Smooth muscle cell of the pulmonary artery (primary cell): ENCODE data around the gene BCAN. TPM values are rescaled to one million over a fixed set of nuclear protein-coding genes. Genes with fewer than 3 reads are reported as not detected.

Experiments used
- total RNA-seq: library from RNA; depleted of rRNA; stranded (reverse); fragments of >200 nt; gene quantifications from 2 replicates; pipeline ENCODE4 v1.2.3, GENCODE V29; 2014

Gene BCAN, protein sequence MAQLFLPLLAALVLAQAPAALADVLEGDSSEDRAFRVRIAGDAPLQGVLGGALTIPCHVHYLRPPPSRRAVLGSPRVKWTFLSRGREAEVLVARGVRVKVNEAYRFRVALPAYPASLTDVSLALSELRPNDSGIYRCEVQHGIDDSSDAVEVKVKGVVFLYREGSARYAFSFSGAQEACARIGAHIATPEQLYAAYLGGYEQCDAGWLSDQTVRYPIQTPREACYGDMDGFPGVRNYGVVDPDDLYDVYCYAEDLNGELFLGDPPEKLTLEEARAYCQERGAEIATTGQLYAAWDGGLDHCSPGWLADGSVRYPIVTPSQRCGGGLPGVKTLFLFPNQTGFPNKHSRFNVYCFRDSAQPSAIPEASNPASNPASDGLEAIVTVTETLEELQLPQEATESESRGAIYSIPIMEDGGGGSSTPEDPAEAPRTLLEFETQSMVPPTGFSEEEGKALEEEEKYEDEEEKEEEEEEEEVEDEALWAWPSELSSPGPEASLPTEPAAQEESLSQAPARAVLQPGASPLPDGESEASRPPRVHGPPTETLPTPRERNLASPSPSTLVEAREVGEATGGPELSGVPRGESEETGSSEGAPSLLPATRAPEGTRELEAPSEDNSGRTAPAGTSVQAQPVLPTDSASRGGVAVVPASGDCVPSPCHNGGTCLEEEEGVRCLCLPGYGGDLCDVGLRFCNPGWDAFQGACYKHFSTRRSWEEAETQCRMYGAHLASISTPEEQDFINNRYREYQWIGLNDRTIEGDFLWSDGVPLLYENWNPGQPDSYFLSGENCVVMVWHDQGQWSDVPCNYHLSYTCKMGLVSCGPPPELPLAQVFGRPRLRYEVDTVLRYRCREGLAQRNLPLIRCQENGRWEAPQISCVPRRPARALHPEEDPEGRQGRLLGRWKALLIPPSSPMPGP
- total RNA-seq = not detected in 2 replicates

GRCh38 chr1:156641761-156642264, at the start of gene BCAN:
Gene BCAN, plus strand, starts transcription at chr1:156642117. Its CDS starts 3,938 bp downstream, at chr1:156646055.

GRCh38 chr1:156601122-156601830, 40.6 kb upstream of the BCAN start, which contains the start of gene GPATCH4:
Gene GPATCH4, minus strand, starts transcription at chr1:156601479.

DNA sequence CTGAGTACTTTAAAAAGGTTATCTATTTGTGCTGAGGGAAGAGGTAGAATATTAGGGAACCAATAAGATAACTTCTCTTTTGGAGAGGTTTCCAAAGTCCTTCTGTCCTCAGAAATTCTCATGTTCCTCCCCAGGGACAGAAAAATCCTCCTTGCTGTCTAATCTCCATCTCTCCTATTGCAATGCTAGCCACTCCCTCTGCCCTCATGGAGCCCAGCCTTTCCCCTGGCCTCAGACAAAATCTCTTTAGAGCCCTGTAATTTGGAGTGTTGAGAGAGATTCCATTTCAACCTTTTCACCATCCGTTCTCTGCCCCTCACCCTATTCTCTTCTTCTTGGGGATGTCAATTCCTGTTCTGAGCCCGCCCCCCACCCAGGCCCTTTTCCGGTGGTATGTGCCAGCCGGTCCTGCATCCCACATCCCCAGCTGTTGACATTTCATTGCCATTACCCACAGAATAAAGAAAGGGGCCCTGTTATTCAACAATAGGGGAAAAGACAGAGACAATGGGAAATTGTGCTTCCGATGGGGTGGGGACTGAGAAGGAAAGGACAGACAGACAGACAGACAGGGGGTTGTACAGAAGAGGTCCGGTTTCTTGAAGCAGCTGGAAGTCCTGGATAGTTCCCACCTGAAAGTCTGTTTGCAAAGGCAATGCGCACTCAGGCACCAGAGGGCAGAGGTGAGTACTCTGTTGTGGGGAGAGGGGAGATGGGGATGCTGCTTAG, 22.9 kb upstream of the BCAN start, which contains the start of gene HAPLN2:
TSS of gene HAPLN2 (plus strand) at position 563 of the 729 bp plus-strand sequence. CDS start 4,076 bp downstream, outside the sequence.

DNA sequence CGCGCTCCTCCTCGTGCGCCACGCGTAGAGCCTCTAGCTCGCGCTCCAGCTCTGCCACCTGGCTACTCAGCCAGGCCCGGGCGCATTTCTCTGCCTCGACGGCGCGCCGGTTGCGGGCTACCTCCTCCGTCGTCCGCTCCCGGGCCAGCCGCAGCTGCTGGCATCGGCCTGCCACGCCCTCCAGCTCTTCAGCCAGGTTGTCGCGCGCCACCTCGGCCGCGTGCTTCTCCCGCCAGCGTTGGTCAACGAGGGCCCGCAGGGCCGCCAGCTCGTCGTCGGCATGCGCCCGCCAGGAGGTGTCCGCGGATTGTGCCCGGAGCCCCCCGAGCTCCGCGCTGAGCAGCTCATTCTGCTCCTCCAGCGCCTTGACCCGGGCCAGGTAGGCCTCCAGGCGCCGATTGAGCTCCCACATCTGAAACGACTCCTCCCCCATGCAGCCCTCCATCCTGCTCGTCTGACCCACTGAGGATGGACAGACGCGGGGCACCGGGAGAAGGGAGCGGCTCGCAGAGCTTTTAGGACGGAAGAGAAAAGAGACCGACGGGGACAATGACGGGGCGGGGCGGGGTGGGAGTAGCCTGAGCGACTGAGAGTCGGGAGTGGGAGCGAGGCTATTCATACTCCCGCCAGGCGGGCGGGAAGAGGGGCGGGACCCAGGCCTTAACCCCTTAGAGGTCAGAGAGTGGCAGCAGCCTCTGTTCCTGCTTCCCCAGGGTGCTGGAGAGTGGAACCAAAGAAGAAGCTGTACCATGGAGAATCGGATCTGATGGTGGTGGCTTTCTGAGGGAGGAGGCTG, 35.1 kb downstream of the BCAN start, which contains the start of gene NES:
TSS of gene NES (minus strand) at position 588 of the 796 bp plus-strand sequence. CDS start at position 445, 143 bp downstream.

GRCh38 chr1:156705321-156705917, 63.5 kb downstream of the BCAN start, which contains the start of gene CRABP2:
Gene CRABP2, minus strand, starts transcription at chr1:156705583. Its CDS starts 137 bp downstream, at chr1:156705446.

Other genes starting within 250 kb of the BCAN start
- 11.8 and 13.9 TPM in 2 replicates for gene MEF2D, start 141.3 kb upstream of the BCAN start, total RNA-seq
- 6.0 and 16.6 TPM in 2 replicates for gene IQGAP3, start 69.6 kb upstream of the BCAN start, total RNA-seq
- gene TTC24, start 62.4 kb upstream of the BCAN start, total RNA-seq = not detected in 2 replicates
- 49.4 and 59.5 TPM in 2 replicates for gene NAXE, start 50.3 kb upstream of the BCAN start, total RNA-seq
- 8.7 and 18.0 TPM in 2 replicates for gene GPATCH4, start 40.6 kb upstream of the BCAN start, total RNA-seq
- not detected in 2 replicates for gene HAPLN2, start 22.7 kb upstream of the BCAN start, total RNA-seq
- gene NES, start 35.3 kb downstream of the BCAN start, total RNA-seq = 43.7 and 57.4 TPM in 2 replicates
- 13.8 and 24.8 TPM in 2 replicates for gene CRABP2, start 63.5 kb downstream of the BCAN start, total RNA-seq
- 12.4 and 15.2 TPM in 2 replicates for gene METTL25B, start 86.4 kb downstream of the BCAN start, total RNA-seq
- 8.9 and 10.9 TPM in 2 replicates for gene ISG20L2, start 86.6 kb downstream of the BCAN start, total RNA-seq
- 35.4 and 54.9 TPM in 2 replicates for gene MRPL24, start 99.0 kb downstream of the BCAN start, total RNA-seq
- gene HDGF, start 109.6 kb downstream of the BCAN start, total RNA-seq = 125 and 164 TPM in 2 replicates
- gene PRCC, start 125.4 kb downstream of the BCAN start, total RNA-seq = 15.6 and 15.8 TPM in 2 replicates
- gene SH2D2A, start 174.7 kb downstream of the BCAN start, total RNA-seq = 0.13 TPM in 1 of 2 replicates, not detected in the other
- gene INSRR, start 217.0 kb downstream of the BCAN start, total RNA-seq = under 0.01 TPM in 1 of 2 replicates, not detected in the other
- gene NTRK1, start 218.7 kb downstream of the BCAN start, total RNA-seq = 0.03 and 0.07 TPM in 2 replicates